Calu3 (cell line): Measurements from ENCODE around the gene KMT5C. TPM values are rescaled to one million over a fixed set of nuclear protein-coding genes. Genes with fewer than 3 reads are reported as not detected.

ENCODE experiments used
- BruUV-seq: library from RNA; stranded (reverse); fragments of 400-500 nt; replicated peaks from 2 replicates; lab custom pipeline; 2021; lab: Mats Ljungman, UMichigan
- CTCF ChIA-PET: fragments of 300-600 bp; sonication (Branson Sonifier 250); formaldehyde crosslinking; loops from one replicate; lab custom pipeline; 2022; ENCODE audit warnings: antibody characterized with exemption; lab: Charles Lee
- DNase-seq: peaks from one replicate; pipeline ENCODE4 v3.0.0; 2022
- H3K27ac Mint-ChIP-seq: one replicate; pipeline ENCODE4 v1.8.0; 2022; ENCODE audit warnings: mixed read lengths; ENCODE audit not compliant: unreplicated experiment
- H3K27me3 Mint-ChIP-seq: one replicate; pipeline ENCODE4 v1.8.0; 2022; ENCODE audit warnings: mixed read lengths; ENCODE audit not compliant: unreplicated experiment
- H3K36me3 Mint-ChIP-seq: one replicate; pipeline ENCODE4 v1.8.0; 2022; ENCODE audit warnings: mild to moderate bottlenecking, moderate library complexity, mixed read lengths; ENCODE audit not compliant: insufficient read depth, unreplicated experiment
- H3K4me1 Mint-ChIP-seq: one replicate; pipeline ENCODE4 v1.8.0; 2022; ENCODE audit warnings: mild to moderate bottlenecking, low read depth, mixed read lengths; ENCODE audit not compliant: unreplicated experiment
- H3K4me3 Mint-ChIP-seq: one replicate; pipeline ENCODE4 v1.8.0; 2022; ENCODE audit warnings: mild to moderate bottlenecking, low read depth, moderate library complexity, mixed read lengths; ENCODE audit not compliant: unreplicated experiment
- H3K9me3 Mint-ChIP-seq: one replicate; pipeline ENCODE4 v1.8.0; 2022; ENCODE audit warnings: low read depth, mixed read lengths; ENCODE audit not compliant: unreplicated experiment
- CTCF ChIP-seq: fragments of 200-600 bp; IDR thresholded peaks from one replicate; pipeline ENCODE4 v1.8.0; 2022; ENCODE audit warnings: antibody characterized with exemption; ENCODE audit not compliant: unreplicated experiment
- intact Hi-C: fragments of 100-400 bp; cut with micrococcal nuclease; formaldehyde crosslinking; loops from one replicate; pipeline ENCODE4 v1.10.0; 2022; ENCODE audit not compliant: unreplicated experiment
- total RNA-seq: library from RNA; stranded (reverse); gene quantifications from 2 replicates; pipeline ENCODE4 v1.2.3, GENCODE V29; 2022

KMT5C gene
- total RNA-seq, 1 experiment from 2014 or later, result 23.5 TPM

- Mint-ChIP-seq H3K9me3 (no peaks in the 10 kb centered on the region), H3K27ac (no peak overlapping the region), H3K4me1 (no peaks in the 10 kb centered on the region), H3K4me3 (no peak overlapping the region), H3K27me3 (peaks cover 63% of the 10 kb centered on the region), H3K36me3 (peaks cover 6% of the 10 kb centered on the region)
- DNase-seq, result no peak
- CTCF ChIA-PET, result interaction anchor here (0.6 to 0.7 kb wide), 2 partner anchors 57 to 342 kb away, joined by 3 to 5 read pairs; no protein-coding TSS in a partner anchor
- intact Hi-C loops, result no loop called here
- no peak for TF ChIP-seq CTCF
- no TSS peak for BruUV-seq
Measured at GRCh38 chr19:55358943-55359908, 19.6 kb downstream of the KMT5C start.

GRCh38 chr19:55360902-55361301 lies 21.2 kb downstream of the KMT5C start:
- Mint-ChIP-seq H3K9me3 (no peaks in the 10 kb centered on the region), H3K36me3 (no peaks in the 10 kb centered on the region), H3K27me3 (peaks cover 65% of the 10 kb centered on the region), H3K4me1 (no peaks in the 10 kb centered on the region), H3K27ac (no peak overlapping the region), H3K4me3 (no peak overlapping the region)
- no peak for DNase-seq
- CTCF ChIA-PET, result interaction anchor here (0.6 kb wide), 1 partner anchor 219 kb away, joined by 4 read pairs; no protein-coding TSS in a partner anchor
- no TSS peak for BruUV-seq
- intact Hi-C loops, result no loop called here
- no peak for TF ChIP-seq CTCF

GRCh38 chr19:55362174-55362989 lies 22.7 kb downstream of the KMT5C start:
- BruUV-seq, result no TSS peak
- DNase-seq, result no peak
- Mint-ChIP-seq H3K4me3 (no peak overlapping the region), H3K27ac (no peak overlapping the region), H3K4me1 (no peaks in the 10 kb centered on the region), H3K27me3 (peaks cover 65% of the 10 kb centered on the region), H3K9me3 (no peaks in the 10 kb centered on the region), H3K36me3 (peaks cover 4% of the 10 kb centered on the region)
- CTCF ChIA-PET, result interaction anchor here (1.1 kb wide), 1 partner anchor 61 kb away, joined by 3 read pairs; no protein-coding TSS in a partner anchor
- intact Hi-C loops, result no loop called here
- no peak for TF ChIP-seq CTCF

GRCh38 chr19:55362990-55363716 lies 23.5 kb downstream of the KMT5C start, which contains the start of gene GARIN5B:
Gene GARIN5B, minus strand, starts transcription at chr19:55363260. Its CDS starts 194 bp downstream, at chr19:55363066.
- H3K9me3 Mint-ChIP-seq, result no peaks in the 10 kb centered on the region
- peaks cover 65% of the 10 kb centered on the region for H3K27me3 Mint-ChIP-seq
- intact Hi-C loops, result no loop called here
- H3K36me3 Mint-ChIP-seq, result peaks cover 4% of the 10 kb centered on the region
- H3K27ac Mint-ChIP-seq, result no peak within 1 kb of the TSS
- no peak for TF ChIP-seq CTCF
- no peaks in the 10 kb centered on the region for H3K4me1 Mint-ChIP-seq
- H3K4me3 Mint-ChIP-seq, result no peak within 1 kb of the TSS
- no peak for DNase-seq
- BruUV-seq, result no TSS peak
- CTCF ChIA-PET, result no interaction called here
